A673 (cell line): ENCODE measurements around the gene TEAD1.

Experiments used
- CTCF ChIP-seq: fragments of 300-800, 200-600 bp; sonication (generic); conservative IDR thresholded peaks from 2 replicates; pipeline ENCODE4 v1.5.1; 2017; ENCODE audit warnings: low read depth, mild to moderate bottlenecking, antibody characterized with exemption, low read length, moderate library complexity, mixed read lengths
- EZH2 ChIP-seq: fragments of 200-600 bp; sonication (generic); IDR thresholded peaks from 2 replicates; pipeline ENCODE4 v1.6.1; 2017; ENCODE audit warnings: borderline replicate concordance, low read depth, mild to moderate bottlenecking, mixed read lengths, antibody characterized with exemption, low read length; ENCODE audit not compliant: poor library complexity, severe bottlenecking

GRCh38 chr11:12768726-12769673 lies 94.8 kb downstream of the TEAD1 start:
- TF ChIP-seq CTCF (no peak), EZH2 (no peak)
